NOMO-1 (cell line): ENCODE data around the gene KCNIP1.

Experiments used
- DNase-seq, 2 experiments: peaks; one replicate each; lab custom pipeline; 2025; ENCODE audit not compliant: unreplicated experiment in 2 of 2; lab: John Stamatoyannopoulos, UW

KCNIP1 gene

GRCh38 chr5:170589643-170590042 lies 85.8 kb downstream of the KCNIP1 start:
- DNase-seq = no peak

GRCh38 chr5:170590566-170590965 lies 86.7 kb downstream of the KCNIP1 start:
- DNase-seq = no peak

GRCh38 chr5:170591054-170591453 lies 87.2 kb downstream of the KCNIP1 start:
- DNase-seq = no peak

GRCh38 chr5:170596482-170597044 lies 92.7 kb downstream of the KCNIP1 start:
- no peak for DNase-seq

GRCh38 chr5:170597109-170597751 lies 93.4 kb downstream of the KCNIP1 start:
- DNase-seq = no peak

GRCh38 chr5:170597872-170598271 lies 94.1 kb downstream of the KCNIP1 start:
- no peak for DNase-seq

GRCh38 chr5:170599756-170600155 lies 95.9 kb downstream of the KCNIP1 start:
- DNase-seq = no peak

GRCh38 chr5:170601619-170602018 lies 97.8 kb downstream of the KCNIP1 start:
- DNase-seq = no peak

GRCh38 chr5:170603109-170603508 lies 99.3 kb downstream of the KCNIP1 start:
- no peak for DNase-seq

- DNase-seq = peak; percentile 3 to 29
These were observed 100.1 kb downstream of the KCNIP1 start for GRCh38 chr5:170603578-170604565.

GRCh38 chr5:170606941-170607340 lies 103.1 kb downstream of the KCNIP1 start:
- no peak for DNase-seq

- no peak for DNase-seq
These were observed 107.8 kb downstream of the KCNIP1 start for GRCh38 chr5:170611449-170612090.

GRCh38 chr5:170612256-170612678 lies 108.4 kb downstream of the KCNIP1 start:
- no peak for DNase-seq

GRCh38 chr5:170614065-170614490 lies 110.3 kb downstream of the KCNIP1 start:
- no peak for DNase-seq

- no peak for DNase-seq
These were observed 110.9 kb downstream of the KCNIP1 start for GRCh38 chr5:170614720-170615119.

- DNase-seq = no peak
These were observed 114.0 kb downstream of the KCNIP1 start for GRCh38 chr5:170617533-170618490.

- no peak for DNase-seq
These were observed 116.0 kb downstream of the KCNIP1 start for GRCh38 chr5:170619869-170620268.

- no peak for DNase-seq
These were observed 119.1 kb downstream of the KCNIP1 start for GRCh38 chr5:170622933-170623332.

- peak; percentile 27 to 72 for DNase-seq
These were observed 119.9 kb downstream of the KCNIP1 start for GRCh38 chr5:170623576-170624181.
